ENCODE data around the gene KRTAP12-2.

- no peak for TF ChIP-seq POLR2A (IDR thresholded peaks at IDR 0.05)
- TF ChIP-seq, protein P1, sequence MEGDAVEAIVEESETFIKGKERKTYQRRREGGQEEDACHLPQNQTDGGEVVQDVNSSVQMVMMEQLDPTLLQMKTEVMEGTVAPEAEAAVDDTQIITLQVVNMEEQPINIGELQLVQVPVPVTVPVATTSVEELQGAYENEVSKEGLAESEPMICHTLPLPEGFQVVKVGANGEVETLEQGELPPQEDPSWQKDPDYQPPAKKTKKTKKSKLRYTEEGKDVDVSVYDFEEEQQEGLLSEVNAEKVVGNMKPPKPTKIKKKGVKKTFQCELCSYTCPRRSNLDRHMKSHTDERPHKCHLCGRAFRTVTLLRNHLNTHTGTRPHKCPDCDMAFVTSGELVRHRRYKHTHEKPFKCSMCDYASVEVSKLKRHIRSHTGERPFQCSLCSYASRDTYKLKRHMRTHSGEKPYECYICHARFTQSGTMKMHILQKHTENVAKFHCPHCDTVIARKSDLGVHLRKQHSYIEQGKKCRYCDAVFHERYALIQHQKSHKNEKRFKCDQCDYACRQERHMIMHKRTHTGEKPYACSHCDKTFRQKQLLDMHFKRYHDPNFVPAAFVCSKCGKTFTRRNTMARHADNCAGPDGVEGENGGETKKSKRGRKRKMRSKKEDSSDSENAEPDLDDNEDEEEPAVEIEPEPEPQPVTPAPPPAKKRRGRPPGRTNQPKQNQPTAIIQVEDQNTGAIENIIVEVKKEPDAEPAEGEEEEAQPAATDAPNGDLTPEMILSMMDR (IDR thresholded peaks at IDR 0.05), result no peak
Measured at GRCh38 chr21:44694776-44695175, 28.0 kb upstream of the KRTAP12-2 start.

All from prostate gland (tissue), 2 donors.